SK-N-SH (cell line): ENCODE data around the gene ACTG2. TPM values are rescaled to one million over a fixed set of nuclear protein-coding genes. Genes with fewer than 3 reads are reported as not detected.

Experiments used
- CTCF ChIA-PET: fragments of 300-600, 350-600 bp; formaldehyde crosslinking; extraction: SDS; loops from one replicate; lab custom pipeline; 2021; lab: Yijun Ruan, JAX
- POLR2A ChIA-PET: fragments of 350-600 bp; sonication (Branson Sonifier 250); formaldehyde crosslinking; extraction: SDS; loops from one replicate; lab custom pipeline; 2020; ENCODE audit warnings: antibody characterized with exemption, inconsistent platforms; lab: Yijun Ruan, JAX
- DNase-seq: peaks from one replicate; pipeline ENCODE4 v3.0.0; 2012
- H2AFZ ChIP-seq: fragments of 200-600 bp; sonication (generic); 2 replicates; pipeline ENCODE4 v1.8.1; 2016; ENCODE audit warnings: antibody characterized with exemption, mild to moderate bottlenecking, low read depth
- H3F3A ChIP-seq: fragments of 200-600 bp; sonication (generic); replicated peaks from 2 replicates; pipeline ENCODE3; 2016; ENCODE audit warnings: antibody characterized with exemption, mild to moderate bottlenecking; ENCODE audit not compliant: insufficient read depth
- H3K27ac ChIP-seq, 2 experiments: fragments of 200-500 bp in 1 of 2; fragments of 200-600 bp in 1 of 2; sonication (Bioruptor generic) in 1 of 2; sonication (generic), shearing (Covaris generic) in 1 of 2; 2 replicates each; pipeline versions ENCODE4 v1.5.1 to v1.6.1; 2014 to 2016; ENCODE audit warnings: low read depth in 2 of 2, inconsistent platforms in 1 of 2, low read length in 1 of 2, mild to moderate bottlenecking in 1 of 2, mixed read lengths in 1 of 2
- H3K27me3 ChIP-seq: fragments of 200-600 bp; sonication (generic), shearing (Covaris generic); 2 replicates; pipeline ENCODE4 v1.6.1; 2016; ENCODE audit warnings: mixed run types; ENCODE audit not compliant: insufficient read depth
- H3K36me3 ChIP-seq, 2 experiments: fragments of 200-500 bp in 1 of 2; fragments of 200-600 bp in 1 of 2; sonication (Bioruptor generic) in 1 of 2; sonication (generic) in 1 of 2; replicated peaks in 1 of 2; 2 replicates each; pipeline versions ENCODE3 to v1.5.1; 2014 to 2016; ENCODE audit warnings: low read length in 1 of 2, mild to moderate bottlenecking in 1 of 2; ENCODE audit not compliant: insufficient read depth in 2 of 2, control insufficient read depth in 1 of 2
- H3K4me1 ChIP-seq, 2 experiments: fragments of 200-500 bp in 1 of 2; fragments of 200-600 bp in 1 of 2; sonication (Bioruptor generic) in 1 of 2; sonication (generic), shearing (Covaris generic) in 1 of 2; 2 replicates each; pipeline versions ENCODE4 v1.5.1 to v1.6.1; 2014 to 2016; ENCODE audit warnings: low read depth in 1 of 2, low read length in 1 of 2, mixed run types in 1 of 2; ENCODE audit not compliant: insufficient read depth in 2 of 2, control insufficient read depth in 1 of 2
- H3K4me2 ChIP-seq: fragments of 200-600 bp; sonication (generic), shearing (Covaris generic); 2 replicates; pipeline ENCODE4 v1.6.1; 2017; ENCODE audit warnings: mixed run types
- H3K4me3 ChIP-seq, 2 experiments: fragments of 200-500 bp in 1 of 2; fragments of 200-600 bp in 1 of 2; sonication (Bioruptor generic) in 1 of 2; sonication (generic), shearing (Covaris generic) in 1 of 2; 2 replicates each; pipeline versions ENCODE4 v1.5.1 to v1.8.1; 2014 to 2016; ENCODE audit warnings: low read depth in 2 of 2, inconsistent platforms in 1 of 2, low read length in 1 of 2, mild to moderate bottlenecking in 1 of 2, mixed read lengths in 1 of 2, moderate library complexity in 1 of 2
- H3K79me2 ChIP-seq: fragments of 200-600 bp; sonication (generic); 2 replicates; pipeline ENCODE4 v1.8.1; 2017; ENCODE audit warnings: mild to moderate bottlenecking; ENCODE audit not compliant: insufficient read depth
- H3K9ac ChIP-seq: fragments of 200-600 bp; sonication (generic); 2 replicates; pipeline ENCODE4 v1.6.1; 2017; ENCODE audit warnings: mixed run types
- H3K9me2 ChIP-seq: fragments of 200-600 bp; sonication (generic); 2 replicates; pipeline ENCODE4 v1.6.1; 2017; ENCODE audit warnings: mixed run types
- H3K9me3 ChIP-seq: fragments of 200-600 bp; sonication (generic); 2 replicates; pipeline ENCODE4 v1.6.1; 2017; ENCODE audit warnings: mixed run types, mild to moderate bottlenecking, moderate library complexity
- H4K20me1 ChIP-seq: fragments of 200-600 bp; sonication (generic); 2 replicates; pipeline ENCODE4 v1.6.1; 2017; ENCODE audit warnings: mild to moderate bottlenecking, mixed run types; ENCODE audit not compliant: insufficient read depth
- CHD2 ChIP-seq: fragments of 150-350 bp; IDR thresholded peaks from 2 replicates; pipeline ENCODE4 v1.6.1; 2018; ENCODE audit warnings: low read length; ENCODE audit not compliant: partially characterized antibody
- CTCF ChIP-seq: fragments of 200-600 bp; sonication (generic); IDR thresholded peaks from 2 replicates; pipeline ENCODE4 v1.6.1; 2017; ENCODE audit warnings: antibody characterized with exemption, mild to moderate bottlenecking, moderate library complexity
- ELF1 ChIP-seq: IDR thresholded peaks from 2 replicates; pipeline ENCODE4 v1.4.0; 2012
- EP300 ChIP-seq, 2 experiments: IDR thresholded peaks; 2 replicates each; pipeline versions ENCODE4 v1.4.0 to v1.6.1; 2012; ENCODE audit warnings: borderline replicate concordance in 1 of 2, low read depth in 1 of 2, low read length in 1 of 2
- EZH2phosphoT487 ChIP-seq: fragments of 200-600 bp; sonication (generic); IDR thresholded peaks from 2 replicates; pipeline ENCODE4 v1.6.1; 2017; ENCODE audit warnings: low read depth, mixed run types, mild to moderate bottlenecking, antibody characterized with exemption, moderate library complexity, borderline replicate concordance
- GABPA ChIP-seq: IDR thresholded peaks from 2 replicates; pipeline ENCODE4 v1.4.0; 2012; ENCODE audit warnings: low read depth, mild to moderate bottlenecking
- GATA2 ChIP-seq: sonication (generic); formaldehyde crosslinking; IDR thresholded peaks from 2 replicates; pipeline ENCODE4 v1.5.0; 2020; ENCODE audit warnings: mild to moderate bottlenecking, missing genetic modification reagents
- JUND ChIP-seq: IDR thresholded peaks from 2 replicates; pipeline ENCODE4 v1.4.0; 2012
- MAX ChIP-seq: IDR thresholded peaks from 2 replicates; pipeline ENCODE4 v1.4.0; 2012; ENCODE audit warnings: low read depth
- MXI1 ChIP-seq: IDR thresholded peaks from 2 replicates; pipeline ENCODE4 v1.6.1; 2012; ENCODE audit warnings: mild to moderate bottlenecking, low read depth, low read length, improper control_type of control experiment
- NRF1 ChIP-seq: IDR thresholded peaks from 2 replicates; pipeline ENCODE4 v1.6.1; 2012; ENCODE audit warnings: low read depth, mild to moderate bottlenecking, low read length
- PBX3 ChIP-seq: IDR thresholded peaks from 2 replicates; pipeline ENCODE4; 2012
- POLR2AphosphoS5 ChIP-seq: IDR thresholded peaks from 2 replicates; pipeline ENCODE4 v1.6.1; 2012; ENCODE audit warnings: low read depth, low read length
- RAD21 ChIP-seq: IDR thresholded peaks from 2 replicates; pipeline ENCODE4 v1.6.1; 2012; ENCODE audit warnings: mild to moderate bottlenecking, low read length
- SIN3A ChIP-seq: IDR thresholded peaks from 2 replicates; pipeline ENCODE4 v1.6.1; 2012; ENCODE audit warnings: low read depth, mild to moderate bottlenecking, low read length, moderate library complexity, borderline replicate concordance
- TAF1 ChIP-seq: IDR thresholded peaks from 2 replicates; pipeline ENCODE4 v1.6.1; 2012; ENCODE audit warnings: low read depth, mild to moderate bottlenecking, low read length, moderate library complexity, borderline replicate concordance
- USF2 ChIP-seq: fragments of 150-350 bp; IDR thresholded peaks from 2 replicates; pipeline ENCODE4 v1.6.1; 2017; ENCODE audit warnings: antibody characterized with exemption, low read length, low read depth, borderline replicate concordance
- YY1 ChIP-seq: IDR thresholded peaks from 2 replicates; pipeline ENCODE4 v1.4.0; 2012; ENCODE audit warnings: low read depth, mild to moderate bottlenecking
- ZBTB33 ChIP-seq: IDR thresholded peaks from 2 replicates; pipeline ENCODE4 v1.4.0; 2012; ENCODE audit warnings: low read depth, borderline replicate concordance
- WGBS: methylation state at CpG from one replicate; pipeline ENCODE4 v1.1.6; 2017; ENCODE audit warnings: low lambda C conversion rate; 5-methylcytosine and 5-hydroxymethylcytosine counted together
- polyA plus RNA-seq, 3 experiments: library from polyadenylated mRNA; depleted of rRNA; stranded (reverse); fragments of >200 nt; gene quantifications; 2 replicates each; pipeline ENCODE4 v1.2.3, GENCODE V29; 2012
- TF ChIP-seq, protein P1 (sequence below): IDR thresholded peaks from 2 replicates; pipeline ENCODE4 v1.6.1; 2012; ENCODE audit warnings: mild to moderate bottlenecking, low read depth, low read length, moderate library complexity

The ACTG2 gene
- polyA plus RNA-seq, 1 of the 3 experiments (the other 2 are of a cell fraction): 0.25 TPM

GRCh38 chr2:73926493-73927327 lies 33.9 kb downstream of the ACTG2 start, which contains the start of gene DGUOK:
TSS of gene DGUOK (plus strand) at chr2:73926880. CDS start at chr2:73926911, 31 bp downstream.
- POLR2A ChIA-PET: interaction anchor here (0.6 to 1.8 kb wide), 7 partner anchors 10 to 252 kb away, joined by 3 to 7 read pairs (median 4); partner anchors contain the start of genes MOB1A and STAMBP
- H3K9me3 ChIP-seq: no peaks in the 10 kb centered on the region

More at GRCh38 chr2:73926493-73927327, 33.9 kb downstream of the ACTG2 start, which contains the start of gene DGUOK:
- DNase-seq: peak; percentile 92
- Histone ChIP-seq H4K20me1 (peaks cover 33% of the 10 kb centered on the region), H3K4me2 (peak within 1 kb of the TSS; percentile 77), H3K79me2 (peaks cover 48% of the 10 kb centered on the region), H3K9me2 (no peaks in the 10 kb centered on the region), H3K27ac (peak within 1 kb of the TSS; percentile 88 to 94), H3K27me3 (no peaks in the 10 kb centered on the region), H3K4me3 (peak within 1 kb of the TSS; percentile 76 to 87), H3K4me1 (peaks cover 14 to 17% of the 10 kb centered on the region in 2 experiments; a peak in 3 of 4 replicates), H3K9ac (peak within 1 kb of the TSS; percentile 98), H2AFZ (peak within 1 kb of the TSS; percentile 67), H3F3A (peaks cover 9% of the 10 kb centered on the region), H3K36me3 (peaks cover 0 to 10% of the 10 kb centered on the region in 2 experiments)
- TF ChIP-seq GATA2 (CRISPR knock-in tag) (no peak), SIN3A (peak; percentile 72; the same call in 1 of the 2 replicates), CTCF (no peak), YY1 (peak; percentile 86), GABPA (peak; percentile 92), MXI1 (peak; percentile 60), EP300 (IDR thresholded peaks at IDR 0.05; ENCODE audit: borderline replicate concordance in 1 of 2, low read depth in 1 of 2, low read length in 1 of 2) (no peak; a peak in 1 of 4 replicates), JUND (no peak), NRF1 (peak; percentile 51), POLR2AphosphoS5 (peak; percentile 95), PBX3 (no peak), ZBTB33 (peak; percentile 98), MAX (peak; percentile 96), USF2 (no peak), EZH2phosphoT487 (no peak), CHD2 (peak; percentile 100), RAD21 (no peak), ELF1 (peak; percentile 92), TAF1 (peak; percentile 73; the same call in 1 of the 2 replicates)
- TF ChIP-seq, protein P1, sequence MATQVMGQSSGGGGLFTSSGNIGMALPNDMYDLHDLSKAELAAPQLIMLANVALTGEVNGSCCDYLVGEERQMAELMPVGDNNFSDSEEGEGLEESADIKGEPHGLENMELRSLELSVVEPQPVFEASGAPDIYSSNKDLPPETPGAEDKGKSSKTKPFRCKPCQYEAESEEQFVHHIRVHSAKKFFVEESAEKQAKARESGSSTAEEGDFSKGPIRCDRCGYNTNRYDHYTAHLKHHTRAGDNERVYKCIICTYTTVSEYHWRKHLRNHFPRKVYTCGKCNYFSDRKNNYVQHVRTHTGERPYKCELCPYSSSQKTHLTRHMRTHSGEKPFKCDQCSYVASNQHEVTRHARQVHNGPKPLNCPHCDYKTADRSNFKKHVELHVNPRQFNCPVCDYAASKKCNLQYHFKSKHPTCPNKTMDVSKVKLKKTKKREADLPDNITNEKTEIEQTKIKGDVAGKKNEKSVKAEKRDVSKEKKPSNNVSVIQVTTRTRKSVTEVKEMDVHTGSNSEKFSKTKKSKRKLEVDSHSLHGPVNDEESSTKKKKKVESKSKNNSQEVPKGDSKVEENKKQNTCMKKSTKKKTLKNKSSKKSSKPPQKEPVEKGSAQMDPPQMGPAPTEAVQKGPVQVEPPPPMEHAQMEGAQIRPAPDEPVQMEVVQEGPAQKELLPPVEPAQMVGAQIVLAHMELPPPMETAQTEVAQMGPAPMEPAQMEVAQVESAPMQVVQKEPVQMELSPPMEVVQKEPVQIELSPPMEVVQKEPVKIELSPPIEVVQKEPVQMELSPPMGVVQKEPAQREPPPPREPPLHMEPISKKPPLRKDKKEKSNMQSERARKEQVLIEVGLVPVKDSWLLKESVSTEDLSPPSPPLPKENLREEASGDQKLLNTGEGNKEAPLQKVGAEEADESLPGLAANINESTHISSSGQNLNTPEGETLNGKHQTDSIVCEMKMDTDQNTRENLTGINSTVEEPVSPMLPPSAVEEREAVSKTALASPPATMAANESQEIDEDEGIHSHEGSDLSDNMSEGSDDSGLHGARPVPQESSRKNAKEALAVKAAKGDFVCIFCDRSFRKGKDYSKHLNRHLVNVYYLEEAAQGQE: 0 out of 2 replicates have a peak, but pooled peaks have one; percentile 7
- WGBS: 2% methylated on average over 38 of the region's 50 CpGs
- CTCF ChIA-PET: no interaction called here
